GM18858 (cell line): Measurements from ENCODE around the gene PPP2CA.
"Not testable (repeated sequence)": the region's sequence is repeated elsewhere in the genome, so short reads cannot be mapped to it uniquely, and the experiment has no call there.

Experiments used
- ATAC-seq: cut with Tn5 transposase; IDR thresholded peaks from one replicate; pipeline ENCODE4 v1.9.1; 2021; ENCODE audit not compliant: unreplicated experiment

Gene PPP2CA

DNA sequence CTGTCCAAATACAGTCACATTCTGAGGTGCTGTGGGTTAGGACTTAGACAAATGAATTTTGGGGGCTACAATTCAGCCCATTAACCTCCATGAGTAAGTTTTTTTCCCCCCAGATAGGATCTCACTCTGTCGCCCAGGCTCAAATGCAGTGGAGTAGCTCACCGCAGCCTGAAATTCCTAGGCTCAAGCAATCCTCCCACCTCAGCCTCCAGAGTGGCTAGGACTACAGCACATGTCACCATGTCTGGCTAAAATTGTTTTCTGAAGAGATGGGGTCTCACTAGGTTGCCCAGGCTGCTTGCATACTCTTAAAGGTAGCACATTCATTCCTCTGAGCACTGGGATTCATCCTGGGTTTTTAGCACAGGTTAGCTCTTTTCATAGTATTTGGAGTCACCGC is 22.2 kb downstream of the PPP2CA start:
- no peak for ATAC-seq

DNA sequence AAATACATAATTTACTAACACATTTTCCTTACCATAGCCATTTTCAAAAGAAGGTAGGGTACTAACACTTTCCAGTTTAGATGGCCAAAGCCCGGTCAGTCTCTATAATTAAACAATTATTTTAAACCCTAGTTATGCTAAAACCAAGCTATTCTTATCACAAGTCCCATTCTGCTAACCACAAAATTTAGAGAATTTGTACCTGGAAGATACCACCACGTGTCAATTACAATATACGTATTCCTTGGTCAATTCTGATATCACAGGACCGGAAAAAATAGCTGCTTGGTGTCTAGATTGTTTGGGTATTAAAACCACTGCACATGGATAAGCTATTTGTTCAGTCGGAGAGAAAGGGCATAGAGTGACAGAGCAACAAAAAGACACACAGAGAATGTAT is 30.2 kb downstream of the PPP2CA start:
- no peak for ATAC-seq

DNA sequence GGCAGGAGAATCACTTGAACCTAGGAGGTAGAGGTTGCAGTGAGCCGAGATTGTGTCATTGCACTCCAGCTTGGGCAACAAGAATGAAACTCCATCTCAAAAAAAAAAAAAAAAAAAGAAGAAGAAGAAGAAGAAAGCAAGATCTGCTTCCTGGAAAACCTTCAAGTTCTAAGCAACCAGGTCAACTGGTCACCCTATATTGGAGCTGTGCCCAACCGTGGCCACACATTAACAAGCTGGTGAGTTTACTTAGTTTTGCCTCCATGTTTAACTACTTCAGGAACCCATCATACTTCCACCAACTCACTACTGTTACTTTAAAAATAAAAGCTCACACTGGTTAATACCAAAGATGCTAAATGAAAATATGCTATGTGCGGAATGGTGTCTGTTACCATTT is 36.8 kb downstream of the PPP2CA start:
- no peak for ATAC-seq

- ATAC-seq, result no peak
These were observed 37.8 kb downstream of the PPP2CA start for GRCh38 chr5:134188092-134188491.

- peak; percentile 73 for ATAC-seq
These were observed 41.4 kb downstream of the PPP2CA start for GRCh38 chr5:134184155-134185135.

DNA sequence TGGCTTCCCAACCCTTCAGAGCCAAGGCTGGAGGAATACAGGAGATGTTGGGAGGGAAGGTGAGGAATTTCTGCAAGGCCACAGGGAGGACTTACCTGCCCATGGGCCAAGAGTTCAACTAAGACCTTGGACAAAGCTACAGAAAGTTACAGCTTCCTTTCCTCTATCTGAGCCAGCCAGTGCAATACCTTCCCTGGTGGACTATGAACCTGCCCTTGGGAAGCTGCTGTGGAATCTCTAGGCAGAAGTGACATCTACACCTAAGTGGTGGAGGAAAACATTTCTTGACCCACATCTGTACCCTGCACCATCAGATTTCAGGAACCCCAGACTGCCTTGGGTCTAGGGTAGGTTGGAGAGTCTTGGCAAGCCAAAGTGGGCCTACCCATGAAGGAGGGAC is 42.4 kb downstream of the PPP2CA start:
- ATAC-seq, result no peak

- no peak for ATAC-seq
These were observed 47.8 kb downstream of the PPP2CA start for GRCh38 chr5:134178096-134178419.

- ATAC-seq, result no peak
These were observed 48.3 kb downstream of the PPP2CA start for GRCh38 chr5:134177369-134178095.

- ATAC-seq, result peak; percentile 43
These were observed 49.1 kb downstream of the PPP2CA start, which contains the start of gene SKP1 for GRCh38 chr5:134176511-134177368. Gene SKP1, minus strand, starts transcription at chr5:134176950. Its CDS starts 2,928 bp downstream, at chr5:134174022.

GRCh38 chr5:134175921-134176510 is 49.9 kb downstream of the PPP2CA start:
- peak; percentile 13 for ATAC-seq

GRCh38 chr5:134174841-134175839 is 50.7 kb downstream of the PPP2CA start:
- ATAC-seq, result no peak

DNA sequence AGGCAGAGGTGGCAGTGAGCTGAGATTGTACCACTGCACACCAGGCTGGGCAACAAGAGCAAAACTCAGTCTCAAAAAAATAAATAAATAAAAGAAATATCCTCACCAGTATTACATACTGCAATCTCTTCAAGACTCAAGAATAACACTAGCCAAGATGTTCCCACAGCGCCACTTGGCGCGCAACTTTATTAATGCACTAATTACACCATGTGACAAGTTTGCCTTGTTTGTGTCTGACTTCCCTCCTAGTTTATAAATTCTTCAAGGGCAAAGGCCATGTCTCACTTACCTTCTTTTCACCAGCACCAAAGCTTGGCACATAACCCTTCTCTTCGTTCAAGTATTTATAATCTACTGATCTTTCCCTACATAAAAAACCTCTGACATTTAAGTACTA is 53.9 kb downstream of the PPP2CA start:
- no peak for ATAC-seq

DNA sequence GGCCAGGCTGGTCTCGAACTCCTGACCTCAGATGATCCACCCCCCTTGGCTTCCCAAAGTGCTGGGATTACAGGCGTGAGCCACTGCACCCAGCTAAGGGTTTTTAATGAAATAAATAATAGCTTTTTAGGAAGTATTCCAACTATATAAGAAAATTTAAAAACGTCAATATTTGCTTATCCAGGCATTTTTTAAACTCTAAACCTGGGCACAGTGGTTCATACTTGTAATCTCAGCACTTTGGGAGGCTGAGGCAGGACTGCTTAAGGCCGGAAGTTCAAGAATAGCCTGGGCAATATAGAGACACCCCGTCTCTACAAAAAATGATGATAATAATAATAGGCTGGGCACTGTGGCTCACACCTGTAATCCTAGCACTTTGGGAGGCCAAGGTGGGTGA is 63.3 kb downstream of the PPP2CA start:
- ATAC-seq, result no peak

GRCh38 chr5:134161513-134162395 is 64.1 kb downstream of the PPP2CA start:
- ATAC-seq, result no peak

DNA sequence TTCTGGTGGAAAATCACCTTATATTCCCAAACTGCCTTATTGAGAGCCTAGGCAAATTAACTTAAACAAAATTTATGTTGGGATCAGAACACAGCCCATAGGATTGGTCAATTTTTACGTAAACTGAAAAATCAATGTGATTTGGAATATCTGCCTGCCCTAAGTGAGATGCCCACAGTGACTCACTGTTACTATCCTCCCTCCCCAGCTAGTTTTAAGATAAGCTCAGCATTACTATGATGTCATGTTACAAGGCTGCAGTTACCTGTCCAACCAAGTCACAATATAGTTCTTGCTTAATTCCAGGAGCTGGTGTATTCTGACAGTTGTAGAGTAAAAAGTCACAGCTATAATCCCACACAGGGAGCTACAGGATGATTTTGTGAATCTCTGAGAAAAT is 72.2 kb downstream of the PPP2CA start:
- ATAC-seq, result no peak

DNA sequence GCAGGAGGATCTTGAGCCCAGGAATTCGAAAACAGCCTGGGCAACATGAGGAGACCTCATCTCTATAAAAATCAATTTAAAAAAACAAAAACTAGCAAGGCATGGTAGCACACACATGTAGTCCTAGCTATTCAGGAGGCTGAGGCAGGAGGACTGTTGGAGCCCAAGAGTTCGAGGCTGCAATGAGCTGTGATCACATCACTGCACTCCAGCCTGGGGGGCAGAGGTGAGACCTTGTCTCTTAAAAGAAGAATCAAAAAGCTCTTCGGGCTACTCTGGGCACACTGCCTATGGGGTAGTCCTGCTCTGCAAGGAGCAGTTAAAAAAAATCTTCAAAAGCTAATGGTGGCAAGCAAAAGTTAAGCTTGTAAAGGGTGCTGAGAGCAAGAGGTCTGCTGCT is 72.6 kb downstream of the PPP2CA start:
- ATAC-seq, result no peak

- ATAC-seq, result not testable (repeated sequence)
These were observed 73.6 kb downstream of the PPP2CA start for GRCh38 chr5:134152173-134152832.

GRCh38 chr5:134151723-134152122 is 74.2 kb downstream of the PPP2CA start:
- ATAC-seq, result no peak
